ENCODE measurements around the gene ANXA11. TPM values are rescaled to one million over a fixed set of nuclear protein-coding genes. Genes with fewer than 3 reads are reported as not detected.

Gene ANXA11
- total RNA-seq, 4 donors from 2014 or later = 85.1 to 103 (median 87.3) TPM

- Histone ChIP-seq H3K36me3 (no peaks in the 10 kb centered on the region), H3K27me3 (no peaks in the 10 kb centered on the region), H3K4me1 (peaks cover 71% of the 10 kb centered on the region), H3K27ac (no peak overlapping the region), H3K4me3 (no peak overlapping the region), H3K9me3 (no peaks in the 10 kb centered on the region)
- 68% methylated on average over 11 of the region's 11 CpGs for WGBS
- TF ChIP-seq EP300 (IDR thresholded peaks at IDR 0.05) = no peak
- TF ChIP-seq CTCF (IDR thresholded peaks at IDR 0.05) = no peak
- TF ChIP-seq POLR2AphosphoS5 (IDR thresholded peaks at IDR 0.05) = no peak
- DNase-seq (ENCODE audit: low spot score in 2 of 2) = no peak
These were observed 10.8 kb downstream of the ANXA11 start for GRCh38 chr10:80194373-80195045.

DNA sequence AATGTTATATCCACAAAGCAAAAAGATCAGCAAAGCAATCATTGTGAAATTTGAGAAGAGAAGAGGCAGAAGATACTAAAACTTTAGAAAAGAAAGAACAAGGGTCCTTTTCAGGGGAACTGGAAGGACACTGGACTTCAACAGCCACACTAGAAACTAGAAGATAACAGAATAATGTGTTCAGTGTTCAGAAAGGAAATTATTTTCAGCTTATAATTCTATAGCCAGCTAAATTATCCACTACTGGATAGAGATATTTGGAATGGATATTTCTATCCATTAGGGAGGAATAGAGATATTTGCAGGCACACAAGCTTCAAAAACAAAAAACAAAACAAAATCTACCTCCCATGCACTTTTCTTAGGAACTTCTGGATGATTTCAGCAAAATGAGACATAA is 12.8 kb downstream of the ANXA11 start:
- Histone ChIP-seq H3K27ac (no peak overlapping the region), H3K27me3 (no peaks in the 10 kb centered on the region), H3K4me1 (peaks cover 67% of the 10 kb centered on the region), H3K9me3 (no peaks in the 10 kb centered on the region), H3K4me3 (no peak overlapping the region), H3K36me3 (no peaks in the 10 kb centered on the region)
- no peak for DNase-seq (ENCODE audit: low spot score in 2 of 2)
- TF ChIP-seq POLR2AphosphoS5 (IDR thresholded peaks at IDR 0.05) = no peak
- no peak for TF ChIP-seq CTCF (IDR thresholded peaks at IDR 0.05)
- TF ChIP-seq POLR2A (IDR thresholded peaks at IDR 0.05) = no peak
- TF ChIP-seq EP300 (IDR thresholded peaks at IDR 0.05) = no peak

GRCh38 chr10:80191589-80192270 is 13.6 kb downstream of the ANXA11 start:
- peak overlapping the region; percentile 8 for H3K27ac ChIP-seq
- H3K4me1 ChIP-seq = peaks cover 67% of the 10 kb centered on the region
- TF ChIP-seq POLR2AphosphoS5 (IDR thresholded peaks at IDR 0.05) (no peak), POLR2A (IDR thresholded peaks at IDR 0.05) (no peak), CTCF (IDR thresholded peaks at IDR 0.05) (no peak), EP300 (IDR thresholded peaks at IDR 0.05) (no peak)
- 86% methylated on average over 11 of the region's 16 CpGs for WGBS
- H3K36me3 ChIP-seq = no peaks in the 10 kb centered on the region
- H3K4me3 ChIP-seq = no peak overlapping the region
- DNase-seq (ENCODE audit: low spot score in 2 of 2) = peak in 1 of 2 donors; percentile 72
- no peaks in the 10 kb centered on the region for H3K9me3 ChIP-seq
- no peaks in the 10 kb centered on the region for H3K27me3 ChIP-seq

GRCh38 chr10:80188713-80189112 is 16.6 kb downstream of the ANXA11 start:
- 90% methylated on average over 9 of the region's 9 CpGs for WGBS

More at GRCh38 chr10:80188713-80189112, 16.6 kb downstream of the ANXA11 start:
- no peaks in the 10 kb centered on the region for H3K27me3 ChIP-seq
- no peak overlapping the region for H3K27ac ChIP-seq
- no peaks in the 10 kb centered on the region for H3K36me3 ChIP-seq
- no peak for DNase-seq (ENCODE audit: low spot score in 2 of 2)
- peaks cover 62% of the 10 kb centered on the region for H3K4me1 ChIP-seq
- TF ChIP-seq POLR2AphosphoS5 (IDR thresholded peaks at IDR 0.05) = no peak
- TF ChIP-seq CTCF (IDR thresholded peaks at IDR 0.05) = no peak
- no peak for TF ChIP-seq EP300 (IDR thresholded peaks at IDR 0.05)
- TF ChIP-seq POLR2A (IDR thresholded peaks at IDR 0.05) = no peak
- H3K4me3 ChIP-seq = no peak overlapping the region
- H3K9me3 ChIP-seq = no peaks in the 10 kb centered on the region
